Nephron (organoid): Measurements from ENCODE around the gene ALG2.

ENCODE experiments used
- H3K27ac Mint-ChIP-seq, 3 experiments: 2 replicates each; pipeline ENCODE4 v1.8.0; 2020; ENCODE audit warnings: mixed read lengths in 3 of 3, mild to moderate bottlenecking in 2 of 3, moderate library complexity in 1 of 3
- H3K27me3 Mint-ChIP-seq: 2 replicates; pipeline ENCODE4 v1.8.0; 2021; ENCODE audit warnings: low read depth, mild to moderate bottlenecking, moderate library complexity, mixed read lengths
- H3K36me3 Mint-ChIP-seq: 2 replicates; pipeline ENCODE4 v1.8.0; 2020; ENCODE audit warnings: low read depth, mixed read lengths
- H3K4me1 Mint-ChIP-seq: 2 replicates; pipeline ENCODE4 v1.8.0; 2020; ENCODE audit warnings: mixed read lengths
- H3K4me3 Mint-ChIP-seq, 3 experiments: 2 replicates each; pipeline ENCODE4 v1.8.0; 2020; ENCODE audit warnings: mild to moderate bottlenecking in 3 of 3, mixed read lengths in 3 of 3, moderate library complexity in 2 of 3
- H3K9me3 Mint-ChIP-seq: 2 replicates; pipeline ENCODE4 v1.8.0; 2020; ENCODE audit warnings: mixed read lengths
- CTCF ChIP-seq, 3 experiments: fragments of 200-600 bp; sonication (generic); IDR thresholded peaks; one replicate each; pipeline ENCODE4 v1.5.0; 2021; ENCODE audit warnings: antibody characterized with exemption in 3 of 3; ENCODE audit not compliant: unreplicated experiment in 3 of 3

The ALG2 gene

DNA sequence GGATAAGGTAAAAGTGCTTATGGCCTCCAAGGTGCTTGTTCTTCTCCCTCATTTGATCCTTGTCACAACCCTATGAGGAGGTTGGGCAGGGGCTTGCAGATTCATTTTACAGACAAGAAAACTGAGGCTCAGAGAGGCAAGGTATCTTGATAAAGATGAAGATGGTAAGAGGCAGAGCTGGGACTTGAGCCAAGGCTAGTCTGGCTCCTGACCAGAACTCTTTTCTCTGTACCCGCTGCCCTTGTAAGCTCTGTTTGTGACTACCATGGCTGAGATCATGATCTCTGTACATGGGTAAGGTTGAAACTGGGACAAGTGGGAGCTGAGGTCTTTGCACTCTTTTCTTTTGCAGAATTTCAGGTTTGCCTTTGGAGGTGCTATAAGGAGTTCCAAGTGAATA lies 33.9 kb upstream of the ALG2 start:
- Mint-ChIP-seq H3K27me3 (no peaks in the 10 kb centered on the region), H3K36me3 (no peaks in the 10 kb centered on the region), H3K9me3 (no peaks in the 10 kb centered on the region), H3K27ac (no peak overlapping the region), H3K4me3 (no peak overlapping the region), H3K4me1 (peaks cover 21% of the 10 kb centered on the region)
- no peak for TF ChIP-seq CTCF (IDR thresholded peaks at IDR 0.05; ENCODE audit: unreplicated experiment in 3 of 3)

DNA sequence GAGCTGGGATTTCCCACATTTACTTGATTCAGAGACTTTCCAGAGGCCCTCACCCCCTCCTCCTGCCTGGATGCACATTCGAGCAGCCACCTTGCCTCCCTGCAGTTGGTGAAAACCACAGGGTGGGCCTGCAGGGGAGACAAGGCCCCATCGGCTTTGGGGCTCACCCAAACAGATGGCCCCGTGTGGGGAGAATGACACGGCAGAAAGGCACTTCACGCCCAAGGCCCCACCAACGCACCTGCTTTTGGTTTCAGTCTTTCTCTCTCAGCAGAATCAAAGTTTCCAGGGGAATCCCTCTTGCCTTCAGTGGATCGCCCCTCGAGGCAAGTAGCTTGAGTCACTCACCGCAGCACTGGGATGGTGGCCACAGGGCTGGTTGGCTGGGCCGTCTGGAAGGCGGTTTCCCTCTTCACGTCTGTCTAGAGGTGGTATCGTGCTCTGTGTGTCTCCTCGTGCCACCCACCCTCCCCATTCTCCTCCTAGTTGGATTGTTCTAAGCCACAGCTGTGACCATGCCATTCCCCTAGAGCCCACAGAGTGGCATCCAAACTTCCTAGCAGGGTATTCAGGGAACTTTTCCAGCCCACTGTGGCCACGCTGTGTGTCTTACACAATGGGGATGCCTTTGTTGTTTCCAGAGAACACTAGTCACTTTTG lies 32.2 kb upstream of the ALG2 start:
- Mint-ChIP-seq H3K27ac (no peak overlapping the region), H3K4me3 (no peak overlapping the region), H3K27me3 (no peaks in the 10 kb centered on the region), H3K36me3 (no peaks in the 10 kb centered on the region), H3K4me1 (peaks cover 12% of the 10 kb centered on the region), H3K9me3 (no peaks in the 10 kb centered on the region)
- TF ChIP-seq CTCF (IDR thresholded peaks at IDR 0.05; ENCODE audit: unreplicated experiment in 3 of 3): no peak

DNA sequence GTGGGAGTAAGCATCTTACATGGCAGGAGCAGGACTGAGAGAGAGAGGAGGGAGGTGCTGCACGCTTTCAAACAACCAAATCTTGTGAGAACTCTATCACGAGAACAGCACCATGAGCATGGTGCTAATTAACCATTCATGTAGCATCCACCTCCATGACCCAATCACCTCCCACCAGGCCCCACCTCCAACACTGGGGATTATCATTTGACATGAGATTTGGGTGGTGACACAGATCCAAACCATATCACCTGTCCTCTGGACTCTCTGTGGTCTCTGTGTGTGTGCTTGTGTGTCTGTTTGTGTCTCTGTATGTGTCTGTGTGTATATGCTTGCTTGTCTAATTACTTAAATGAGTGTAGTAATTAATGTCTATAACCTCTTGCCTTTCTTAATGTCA lies 31.4 kb upstream of the ALG2 start:
- no peak overlapping the region for H3K27ac Mint-ChIP-seq
- H3K4me1 Mint-ChIP-seq: peaks cover 6% of the 10 kb centered on the region
- H3K27me3 Mint-ChIP-seq: no peaks in the 10 kb centered on the region
- H3K4me3 Mint-ChIP-seq: no peak overlapping the region
- peaks cover 4% of the 10 kb centered on the region for H3K36me3 Mint-ChIP-seq
- no peaks in the 10 kb centered on the region for H3K9me3 Mint-ChIP-seq
- no peak for TF ChIP-seq CTCF (IDR thresholded peaks at IDR 0.05; ENCODE audit: unreplicated experiment in 3 of 3)

GRCh38 chr9:99251157-99251556 lies 29.4 kb upstream of the ALG2 start:
- Mint-ChIP-seq H3K36me3 (peaks cover 5% of the 10 kb centered on the region), H3K4me1 (no peaks in the 10 kb centered on the region), H3K4me3 (no peak overlapping the region), H3K9me3 (no peaks in the 10 kb centered on the region), H3K27me3 (no peaks in the 10 kb centered on the region), H3K27ac (no peak overlapping the region)
- TF ChIP-seq CTCF (IDR thresholded peaks at IDR 0.05; ENCODE audit: unreplicated experiment in 3 of 3): no peak

DNA sequence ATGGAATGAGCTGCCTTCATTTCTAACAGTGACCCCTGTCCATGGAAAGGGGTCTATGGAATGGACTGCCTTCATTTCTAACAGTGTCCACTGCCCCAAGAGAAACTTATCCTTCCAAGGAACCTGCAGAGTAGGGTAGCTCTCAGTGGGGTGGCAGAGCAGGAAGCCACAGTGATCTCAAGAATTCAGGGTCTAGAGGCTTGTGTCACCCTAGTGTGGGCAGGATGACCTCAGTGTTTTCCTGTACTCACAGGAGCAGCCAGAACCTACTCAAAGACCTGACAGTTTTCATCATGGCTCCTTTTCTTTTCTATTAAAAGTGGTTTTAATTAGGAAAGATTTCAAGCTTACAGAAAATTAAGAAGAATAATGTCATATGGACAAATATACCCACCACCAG lies 27.9 kb upstream of the ALG2 start:
- H3K4me1 Mint-ChIP-seq: no peaks in the 10 kb centered on the region
- no peak for TF ChIP-seq CTCF (IDR thresholded peaks at IDR 0.05; ENCODE audit: unreplicated experiment in 3 of 3)
- H3K27me3 Mint-ChIP-seq: no peaks in the 10 kb centered on the region
- H3K27ac Mint-ChIP-seq: no peak overlapping the region
- no peak overlapping the region for H3K4me3 Mint-ChIP-seq
- peaks cover 5% of the 10 kb centered on the region for H3K36me3 Mint-ChIP-seq
- no peaks in the 10 kb centered on the region for H3K9me3 Mint-ChIP-seq
